ENCODE results near the gene THRSP. TPM values are rescaled to one million over a fixed set of nuclear protein-coding genes. Genes with fewer than 3 reads are reported as not detected.

THRSP gene
- total RNA-seq, 4 donors from 2014 or later: not detected

DNA sequence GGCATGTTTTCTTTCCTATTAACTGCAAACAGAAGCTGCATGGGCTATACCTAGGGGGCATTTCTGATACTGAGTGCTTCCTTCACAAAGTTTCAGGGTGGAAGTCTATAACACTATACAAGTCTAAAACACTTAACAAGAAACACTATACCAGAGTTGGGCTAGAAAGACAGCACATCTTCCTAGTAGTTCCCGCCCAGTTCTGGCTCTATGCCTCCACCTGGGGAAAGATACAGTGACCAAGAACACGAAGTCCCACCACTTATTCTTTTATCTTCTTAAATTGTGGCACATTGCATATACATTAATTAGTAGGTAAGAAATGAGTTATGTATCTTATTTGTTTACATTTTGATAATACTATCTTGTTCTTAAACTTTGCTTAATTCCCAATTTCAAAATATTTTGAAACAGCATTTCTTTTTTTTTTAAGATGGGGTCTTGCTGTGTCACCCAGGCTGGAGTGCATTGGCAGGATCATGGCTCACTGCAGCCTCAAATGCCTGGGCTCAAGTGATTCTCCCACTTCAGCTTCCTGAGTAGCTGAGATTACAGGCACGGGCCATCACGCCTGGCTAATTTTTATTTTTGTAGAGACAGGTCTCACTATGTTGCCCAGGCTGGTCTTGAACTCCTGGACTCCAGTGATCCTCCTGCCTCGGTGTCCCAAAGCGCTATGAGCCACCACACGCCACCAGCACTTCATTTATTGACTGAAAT, 34.2 kb downstream of the THRSP start:
- H3K27me3 ChIP-seq: no peaks in the 10 kb centered on the region
- no peaks in the 10 kb centered on the region for H3K9me3 ChIP-seq
- intact Hi-C loops (cut with DNase I): no loop called here
- no peak overlapping the region for H3K27ac ChIP-seq (replicated peaks in 1 of 4)
- whole genome bisulfite sequencing: 93% methylated on average over 7 of the region's 7 CpGs
- H3K4me3 ChIP-seq: no peak overlapping the region
- no peak for DNase-seq (ENCODE audit: extremely low spot score)
- peaks cover 20 to 53% (median 26%) of the 10 kb centered on the region in 4 donors for H3K36me3 ChIP-seq
- no peaks in the 10 kb centered on the region for H3K4me1 ChIP-seq
- no peak for TF ChIP-seq EP300 (IDR thresholded peaks at IDR 0.05)

DNA sequence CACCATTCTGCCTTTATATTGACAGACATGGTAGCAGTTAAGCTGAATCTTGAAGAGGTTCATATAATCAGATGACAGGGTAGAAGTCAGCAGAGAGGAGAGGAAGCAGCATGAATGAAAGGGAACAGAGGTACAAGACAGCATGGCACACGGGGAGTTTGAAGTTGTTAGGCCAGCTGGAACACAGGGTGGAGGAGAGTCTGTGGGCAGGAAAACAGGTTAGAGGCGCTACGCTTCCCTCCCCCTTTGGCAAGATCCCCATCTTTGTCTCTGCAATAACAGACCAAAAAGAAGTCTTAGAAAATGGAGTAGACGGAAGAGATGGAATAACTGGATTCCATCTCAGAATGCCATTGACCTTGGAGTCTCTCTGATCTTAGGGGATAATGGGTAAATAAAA, 36.0 kb downstream of the THRSP start:
- WGBS: 98% methylated on average over 4 of the region's 4 CpGs
- intact Hi-C loops (cut with DNase I): no loop called here
- TF ChIP-seq, protein P1, sequence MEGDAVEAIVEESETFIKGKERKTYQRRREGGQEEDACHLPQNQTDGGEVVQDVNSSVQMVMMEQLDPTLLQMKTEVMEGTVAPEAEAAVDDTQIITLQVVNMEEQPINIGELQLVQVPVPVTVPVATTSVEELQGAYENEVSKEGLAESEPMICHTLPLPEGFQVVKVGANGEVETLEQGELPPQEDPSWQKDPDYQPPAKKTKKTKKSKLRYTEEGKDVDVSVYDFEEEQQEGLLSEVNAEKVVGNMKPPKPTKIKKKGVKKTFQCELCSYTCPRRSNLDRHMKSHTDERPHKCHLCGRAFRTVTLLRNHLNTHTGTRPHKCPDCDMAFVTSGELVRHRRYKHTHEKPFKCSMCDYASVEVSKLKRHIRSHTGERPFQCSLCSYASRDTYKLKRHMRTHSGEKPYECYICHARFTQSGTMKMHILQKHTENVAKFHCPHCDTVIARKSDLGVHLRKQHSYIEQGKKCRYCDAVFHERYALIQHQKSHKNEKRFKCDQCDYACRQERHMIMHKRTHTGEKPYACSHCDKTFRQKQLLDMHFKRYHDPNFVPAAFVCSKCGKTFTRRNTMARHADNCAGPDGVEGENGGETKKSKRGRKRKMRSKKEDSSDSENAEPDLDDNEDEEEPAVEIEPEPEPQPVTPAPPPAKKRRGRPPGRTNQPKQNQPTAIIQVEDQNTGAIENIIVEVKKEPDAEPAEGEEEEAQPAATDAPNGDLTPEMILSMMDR (IDR thresholded peaks at IDR 0.05): no peak
- TF ChIP-seq EP300 (IDR thresholded peaks at IDR 0.05) (no peak), POLR2AphosphoS5 (IDR thresholded peaks at IDR 0.05) (no peak), POLR2A (IDR thresholded peaks at IDR 0.05; ENCODE audit: low read depth) (no peak)
- no peak overlapping the region for H3K4me3 ChIP-seq
- H3K9me3 ChIP-seq: no peaks in the 10 kb centered on the region
- no peaks in the 10 kb centered on the region for H3K4me1 ChIP-seq
- H3K27me3 ChIP-seq: no peaks in the 10 kb centered on the region
- no peak for DNase-seq (ENCODE audit: extremely low spot score)
- no peak overlapping the region for H3K27ac ChIP-seq (replicated peaks in 1 of 4)
- peaks cover 15 to 64% (median 24%) of the 10 kb centered on the region in 4 donors for H3K36me3 ChIP-seq

DNA sequence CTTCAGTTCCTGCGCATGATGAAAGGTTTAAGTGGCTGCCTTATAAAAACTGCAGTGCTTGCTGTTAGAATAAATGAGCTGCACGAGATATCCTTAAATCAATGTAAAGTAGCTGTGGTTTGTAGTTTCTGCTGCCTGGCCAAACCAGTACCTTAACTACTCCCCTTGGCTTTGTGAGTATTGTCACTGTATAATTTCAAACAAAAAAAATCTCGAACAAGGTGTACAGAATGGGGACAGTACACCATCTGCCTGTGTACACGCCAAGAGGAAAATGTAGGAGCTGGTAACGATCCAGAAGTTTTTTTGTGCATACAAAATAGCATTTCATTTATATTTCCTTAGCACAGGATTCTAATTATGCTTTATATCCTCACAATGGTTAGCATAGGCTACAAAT, 36.6 kb downstream of the THRSP start:
- Histone ChIP-seq H3K27me3 (no peaks in the 10 kb centered on the region), H3K4me1 (no peaks in the 10 kb centered on the region), H3K4me3 (no peak overlapping the region), H3K36me3 (peaks cover 12 to 59% (median 24%) of the 10 kb centered on the region in 4 donors), H3K9me3 (no peaks in the 10 kb centered on the region), H3K27ac (replicated peaks in 1 of 4) (no peak overlapping the region)
- 74% methylated on average over 5 of the region's 5 CpGs for WGBS
- DNase-seq (ENCODE audit: extremely low spot score): no peak
- intact Hi-C loops (cut with DNase I): no loop called here
- TF ChIP-seq, protein P1 (IDR thresholded peaks at IDR 0.05): no peak
- TF ChIP-seq POLR2A (IDR thresholded peaks at IDR 0.05; ENCODE audit: low read depth) (no peak), EP300 (IDR thresholded peaks at IDR 0.05) (no peak), POLR2AphosphoS5 (IDR thresholded peaks at IDR 0.05) (no peak)

DNA sequence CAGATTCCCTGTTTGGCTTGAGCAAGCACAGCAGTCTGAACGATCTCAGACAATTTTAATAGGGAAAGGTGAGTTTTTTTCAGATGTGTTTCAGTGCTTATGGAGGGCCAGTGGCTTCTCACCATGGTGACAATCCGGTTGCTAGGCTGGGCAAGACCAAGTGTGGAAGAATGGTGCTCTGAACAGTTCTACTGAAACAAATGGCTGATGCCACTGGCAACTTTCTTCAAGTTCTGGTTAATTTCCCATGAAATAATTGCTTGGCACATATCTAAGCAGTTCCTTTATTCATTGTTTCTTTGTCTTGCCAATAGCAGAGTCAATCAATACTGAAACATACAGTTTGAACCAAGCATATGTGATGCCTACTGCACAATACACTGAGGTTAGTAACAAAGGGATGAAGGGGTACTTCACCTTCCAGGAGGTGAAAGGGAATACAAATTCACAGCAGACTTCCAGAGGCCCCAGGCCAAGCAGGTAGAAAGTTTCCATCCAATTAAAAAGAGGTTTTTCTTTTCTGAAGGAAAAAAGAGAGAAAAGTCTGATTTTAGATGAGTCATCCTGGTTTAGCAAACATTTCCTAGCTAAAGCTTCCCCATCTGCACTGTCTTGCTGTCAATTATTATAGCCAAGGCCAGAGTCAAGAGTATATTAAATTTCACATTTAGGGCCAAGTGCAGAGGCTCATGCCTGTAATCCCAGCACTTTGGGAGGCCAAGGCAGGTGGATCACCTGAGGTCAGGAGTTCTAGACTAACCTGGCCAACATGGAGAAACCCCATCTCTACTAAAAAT, 37.2 kb downstream of the THRSP start:
- intact Hi-C loops (cut with DNase I): no loop called here
- Histone ChIP-seq H3K9me3 (no peaks in the 10 kb centered on the region), H3K4me3 (no peak overlapping the region), H3K36me3 (peaks cover 12 to 58% (median 24%) of the 10 kb centered on the region in 4 donors), H3K4me1 (no peaks in the 10 kb centered on the region), H3K27me3 (no peaks in the 10 kb centered on the region), H3K27ac (replicated peaks in 1 of 4) (no peak overlapping the region)
- WGBS: 92% methylated on average over 2 of the region's 2 CpGs
- TF ChIP-seq EP300 (IDR thresholded peaks at IDR 0.05) (no peak), POLR2A (IDR thresholded peaks at IDR 0.05; ENCODE audit: low read depth) (no peak)
- no peak for DNase-seq (ENCODE audit: extremely low spot score)

DNA sequence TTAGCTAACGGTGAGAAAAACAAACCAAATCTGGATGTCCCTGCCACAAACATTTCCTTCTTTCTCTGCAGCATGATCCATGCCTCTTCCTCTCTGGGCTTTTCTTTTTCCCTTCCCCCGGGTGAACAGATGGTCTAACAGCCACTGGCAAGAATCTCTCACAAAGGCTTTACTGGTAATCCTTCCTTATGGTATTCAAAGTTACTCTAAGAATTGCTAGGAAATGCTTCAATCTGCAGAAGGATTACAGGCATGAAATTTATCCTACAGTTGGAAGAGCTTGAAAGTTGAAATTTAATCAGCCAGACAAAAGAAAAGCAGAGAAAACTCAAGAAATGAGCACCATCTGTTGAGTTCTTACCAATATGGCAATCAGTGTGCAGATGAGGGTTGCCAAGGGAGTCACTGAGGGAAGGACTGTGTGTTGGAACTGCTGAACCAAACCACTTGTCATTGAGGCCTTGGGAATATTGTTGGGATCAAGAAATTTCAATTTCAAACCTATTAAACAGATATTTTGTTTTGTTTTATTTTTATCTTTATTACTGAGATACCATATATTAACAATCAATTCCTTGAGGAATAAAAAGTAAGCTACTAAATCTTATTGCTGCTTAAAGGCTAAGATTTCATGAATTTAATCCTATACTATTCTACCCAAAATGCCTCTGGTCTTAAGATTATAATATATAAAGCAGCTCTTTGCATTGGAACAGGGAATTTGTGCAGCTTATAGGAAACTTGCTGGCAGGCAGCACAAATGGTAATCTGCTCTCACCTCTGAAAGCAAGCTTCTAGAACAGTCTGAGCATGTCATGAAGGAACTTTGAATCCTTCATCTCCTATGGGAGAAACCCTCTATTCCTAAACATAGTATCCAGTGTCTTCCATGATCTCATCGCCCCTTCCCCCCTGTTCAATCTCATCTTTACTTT, 45.7 kb downstream of the THRSP start:
- WGBS: 67% methylated on average over 3 of the region's 3 CpGs
- no peak for DNase-seq (ENCODE audit: extremely low spot score)
- H3K27ac ChIP-seq (replicated peaks in 1 of 4): no peak overlapping the region
- H3K4me1 ChIP-seq: no peaks in the 10 kb centered on the region
- H3K9me3 ChIP-seq: no peaks in the 10 kb centered on the region
- H3K4me3 ChIP-seq: no peak overlapping the region
- H3K36me3 ChIP-seq: peaks cover 16 to 71% (median 38%) of the 10 kb centered on the region in 4 donors
- H3K27me3 ChIP-seq: no peaks in the 10 kb centered on the region
- intact Hi-C loops (cut with DNase I): no loop called here
- TF ChIP-seq EP300 (IDR thresholded peaks at IDR 0.05) (no peak), POLR2AphosphoS5 (IDR thresholded peaks at IDR 0.05) (no peak), POLR2A (IDR thresholded peaks at IDR 0.05; ENCODE audit: low read depth) (no peak)
- TF ChIP-seq, protein P1 (IDR thresholded peaks at IDR 0.05): no peak

Data from esophagus muscularis mucosa (tissue), 4 donors.